GM23338 (cell line): ENCODE results near the gene PPP2R5C. TPM values are rescaled to one million over a fixed set of nuclear protein-coding genes. Genes with fewer than 3 reads are reported as not detected.

Source experiments
- ATAC-seq: fragments of 200-7000 bp; cut with Tn5 transposase; 3 replicates; pipeline ENCODE4 v1.9.1; 2020
- DNase-seq: peaks from one replicate; pipeline ENCODE4 v3.0.0-alpha.2; 2015; ENCODE audit warnings: low spot score
- H2AFZ ChIP-seq: fragments of 200-600 bp; sonication (generic); 2 replicates; pipeline ENCODE4 v1.8.0; 2016; ENCODE audit warnings: antibody characterized with exemption, mild to moderate bottlenecking, moderate library complexity
- H3F3A ChIP-seq: fragments of 200-600 bp; sonication (generic); replicated peaks from 2 replicates; pipeline ENCODE4 v1.8.0; 2017; ENCODE audit warnings: antibody characterized with exemption, mixed run types, low read depth
- H3K27ac ChIP-seq: fragments of 200-600 bp; sonication (generic); 2 replicates; pipeline ENCODE4 v1.6.1; 2016; ENCODE audit warnings: low read depth
- H3K27me3 ChIP-seq: fragments of 200-600 bp; sonication (generic); 2 replicates; pipeline ENCODE4 v1.8.0; 2016; ENCODE audit warnings: mild to moderate bottlenecking, mixed run types, moderate library complexity; ENCODE audit not compliant: insufficient read depth
- H3K36me3 ChIP-seq: fragments of 200-600 bp; sonication (generic); 2 replicates; pipeline ENCODE4 v1.8.0; 2016; ENCODE audit warnings: mild to moderate bottlenecking; ENCODE audit not compliant: insufficient read depth
- H3K4me1 ChIP-seq: fragments of 200-600 bp; sonication (generic); 2 replicates; pipeline ENCODE4 v1.8.0; 2016; ENCODE audit warnings: mild to moderate bottlenecking, moderate library complexity; ENCODE audit not compliant: insufficient read depth
- H3K4me2 ChIP-seq: fragments of 200-600 bp; sonication (generic); 2 replicates; pipeline ENCODE4 v1.7.1; 2017; ENCODE audit warnings: mixed run types
- H3K4me3 ChIP-seq: fragments of 200-600 bp; sonication (generic); 2 replicates; pipeline ENCODE4 v1.6.1; 2016; ENCODE audit warnings: mixed run types
- H3K79me2 ChIP-seq: fragments of 200-600 bp; sonication (generic); replicated peaks from 2 replicates; pipeline ENCODE4 v1.8.0; 2017; ENCODE audit warnings: mild to moderate bottlenecking; ENCODE audit not compliant: insufficient read depth
- H3K9me2 ChIP-seq: fragments of 200-600 bp; sonication (generic); 2 replicates; pipeline ENCODE4 v1.8.0; 2017; ENCODE audit not compliant: insufficient read depth
- H4K20me1 ChIP-seq: fragments of 200-600 bp; sonication (generic); replicated peaks from 2 replicates; pipeline ENCODE4 v1.8.0; 2017; ENCODE audit warnings: mild to moderate bottlenecking; ENCODE audit not compliant: insufficient read depth
- H3K27ac Mint-ChIP-seq: 2 replicates; pipeline ENCODE4 v1.8.0; 2020; ENCODE audit warnings: inconsistent platforms, mild to moderate bottlenecking, moderate library complexity, mixed read lengths
- H3K27me3 Mint-ChIP-seq: 3 replicates; pipeline ENCODE4 v1.8.0; 2022; ENCODE audit warnings: low read depth, mild to moderate bottlenecking, moderate library complexity, mixed read lengths, inconsistent platforms; ENCODE audit not compliant: insufficient read depth, poor library complexity
- H3K36me3 Mint-ChIP-seq: 3 replicates; pipeline ENCODE4 v1.8.0; 2021; ENCODE audit warnings: low read depth, mild to moderate bottlenecking, inconsistent platforms, moderate library complexity, mixed read lengths
- H3K4me1 Mint-ChIP-seq: 3 replicates; pipeline ENCODE4 v1.8.0; 2020; ENCODE audit warnings: mild to moderate bottlenecking, inconsistent platforms, mixed read lengths
- H3K4me3 Mint-ChIP-seq: 3 replicates; pipeline ENCODE4 v1.8.0; 2021; ENCODE audit warnings: moderate library complexity, mild to moderate bottlenecking, inconsistent platforms, mixed read lengths
- H3K9me3 Mint-ChIP-seq: 3 replicates; pipeline ENCODE4 v1.8.0; 2020; ENCODE audit warnings: moderate library complexity, mild to moderate bottlenecking, inconsistent platforms, mixed read lengths
- CREB1 ChIP-seq: fragments of 250-450 bp; sonication (Bioruptor Pico); IDR thresholded peaks from 2 replicates; pipeline ENCODE4 v1.5.0; 2020; ENCODE audit warnings: low read depth, mild to moderate bottlenecking, moderate library complexity
- CTCF ChIP-seq, 2 experiments: fragments of 200-600 bp in 1 of 2; sonication (generic) in 1 of 2; conservative IDR thresholded peaks; 2 replicates each; pipeline versions ENCODE4 v1.5.1 to v1.6.1; 2016 to 2017; ENCODE audit warnings: antibody characterized with exemption in 2 of 2, low read depth in 2 of 2, mild to moderate bottlenecking in 2 of 2, moderate library complexity in 1 of 2
- ETS1 ChIP-seq: IDR thresholded peaks from 2 replicates; pipeline ENCODE4 v1.6.1; 2016; ENCODE audit warnings: antibody characterized with exemption
- EZH2 ChIP-seq: fragments of 200-600 bp; sonication (generic); IDR thresholded peaks from one replicate; pipeline ENCODE4 v1.8.0; 2017; ENCODE audit warnings: antibody characterized with exemption, mild to moderate bottlenecking, low read depth; ENCODE audit not compliant: unreplicated experiment
- EZH2phosphoT487 ChIP-seq: fragments of 200-600 bp; sonication (generic); IDR thresholded peaks from one replicate; pipeline ENCODE4 v1.8.1; 2018; ENCODE audit warnings: antibody characterized with exemption; ENCODE audit not compliant: unreplicated experiment
- NANOG ChIP-seq: IDR thresholded peaks from 2 replicates; pipeline ENCODE4 v1.6.1; 2016; ENCODE audit warnings: antibody characterized with exemption, borderline replicate concordance
- REST ChIP-seq: IDR thresholded peaks from one replicate; pipeline ENCODE4 v1.6.1; 2018; ENCODE audit warnings: antibody characterized with exemption; ENCODE audit not compliant: unreplicated experiment
- STAT1 ChIP-seq: IDR thresholded peaks from one replicate; pipeline ENCODE4 v1.6.1; 2016; ENCODE audit warnings: antibody characterized with exemption; ENCODE audit not compliant: unreplicated experiment
- ZNF114 ChIP-seq: fragments of 250-450 bp; sonication (Bioruptor Pico); IDR thresholded peaks from 2 replicates; pipeline ENCODE4 v1.5.0; 2020; ENCODE audit warnings: mild to moderate bottlenecking, moderate library complexity
- ZNF462 ChIP-seq: fragments of 250-450 bp; sonication (Bioruptor Pico); IDR thresholded peaks from 2 replicates; pipeline ENCODE4 v1.5.0; 2020; ENCODE audit warnings: mild to moderate bottlenecking, moderate library complexity
- polyA plus RNA-seq: library from polyadenylated mRNA; unstranded; fragments of >200 nt; fragmentation: Nextera tagmentation; extraction: Ambion mirVana; gene quantifications from 2 replicates; pipeline ENCODE4 v1.2.1, GENCODE V29; 2016
- total RNA-seq: library from RNA; depleted of rRNA; stranded (reverse); fragments of >200 nt; shearing (Covaris generic); gene quantifications from 2 replicates; pipeline ENCODE4 v1.2.3, GENCODE V29; 2014

PPP2R5C gene
- total and polyA plus RNA-seq, 2 experiments from 2014 or later = 75.4 to 79.7 TPM

- Histone ChIP-seq H3K4me1 (no peaks in the 10 kb centered on the region), H3K79me2 (no peaks in the 10 kb centered on the region), H3K4me3 (no peak overlapping the region), H4K20me1 (peaks cover 4% of the 10 kb centered on the region; the same call in 1 of the 2 replicates), H3K36me3 (peaks cover 9% of the 10 kb centered on the region; the same call in 1 of the 2 replicates), H2AFZ (no peak overlapping the region), H3K4me2 (no peak overlapping the region), H3F3A (no peaks in the 10 kb centered on the region), H3K9me2 (no peaks in the 10 kb centered on the region), H3K27ac (no peak overlapping the region), H3K27me3 (no peaks in the 10 kb centered on the region)
- no peak overlapping the region for H3K27ac Mint-ChIP-seq
- TF ChIP-seq ETS1 (no peak), CREB1 (CRISPR knock-in tag) (no peak), NANOG (no peak), CTCF (conservative IDR thresholded peaks at IDR 0.05; ENCODE audit: low read depth in 2 of 2) (no peak), STAT1 (no peak), EZH2phosphoT487 (no peak), REST (no peak), EZH2 (no peak), ZNF114 (CRISPR knock-in tag) (no peak)
- ATAC-seq (no peak), DNase-seq (no peak)
- H3K9me3 Mint-ChIP-seq = no peaks in the 10 kb centered on the region
- peaks cover 26% of the 10 kb centered on the region for H3K36me3 Mint-ChIP-seq
- H3K4me3 Mint-ChIP-seq = no peak overlapping the region
- no peaks in the 10 kb centered on the region for H3K4me1 Mint-ChIP-seq
- no peaks in the 10 kb centered on the region for H3K27me3 Mint-ChIP-seq
These were observed 133.7 kb downstream of the PPP2R5C start for GRCh38 chr14:101895256-101895655.

- no peak overlapping the region for H3K4me3 ChIP-seq
- H3K4me1 ChIP-seq = no peaks in the 10 kb centered on the region
- no peak overlapping the region for H2AFZ ChIP-seq
- H3K9me2 ChIP-seq = no peaks in the 10 kb centered on the region
- peaks cover 9% of the 10 kb centered on the region; the same call in 1 of the 2 replicates for H4K20me1 ChIP-seq
- Mint-ChIP-seq H3K27ac (no peak overlapping the region), H3K9me3 (no peaks in the 10 kb centered on the region), H3K4me3 (no peak overlapping the region), H3K36me3 (peaks cover 38% of the 10 kb centered on the region), H3K27me3 (no peaks in the 10 kb centered on the region), H3K4me1 (no peaks in the 10 kb centered on the region)
- DNase-seq (no peak), ATAC-seq (no peak)
- H3F3A ChIP-seq = no peaks in the 10 kb centered on the region
- peaks cover 10% of the 10 kb centered on the region; the same call in 1 of the 2 replicates for H3K36me3 ChIP-seq
- no peak overlapping the region for H3K27ac ChIP-seq
- no peak for TF ChIP-seq ZNF462 (CRISPR knock-in tag)
- no peaks in the 10 kb centered on the region for H3K79me2 ChIP-seq
- no peak overlapping the region for H3K4me2 ChIP-seq
- no peaks in the 10 kb centered on the region for H3K27me3 ChIP-seq
These were observed 135.8 kb downstream of the PPP2R5C start for GRCh38 chr14:101897326-101897725.
